Stimulated activated CD8-positive, alpha-beta memory T cell treated with anti-CD3 and anti-CD28 coated beads, Interleukin-7, amount 100 ng/mL, for 24 hours (primary cell): ENCODE measurements around the gene YIPF5.

Source experiments
- DNase-seq: peaks from one replicate; pipeline ENCODE4 v3.0.0-alpha.2; 2020; ENCODE audit warnings: low read depth

The YIPF5 gene

GRCh38 chr5:144179226-144179625 lies 8.8 kb upstream of the YIPF5 start:
- no peak for DNase-seq

GRCh38 chr5:144177548-144177947 lies 7.1 kb upstream of the YIPF5 start:
- no peak for DNase-seq

- no peak for DNase-seq
Observed at GRCh38 chr5:144173766-144174165, 3.3 kb upstream of the YIPF5 start.

- DNase-seq = no peak
Observed at GRCh38 chr5:144169904-144170275, 569 bp downstream of the YIPF5 start.

- no peak for DNase-seq
Observed at GRCh38 chr5:144167998-144168397, 2.5 kb downstream of the YIPF5 start.

- no peak for DNase-seq
Observed at GRCh38 chr5:144166696-144167095, 3.8 kb downstream of the YIPF5 start.

- no peak for DNase-seq
Observed at GRCh38 chr5:144162686-144163085, 7.8 kb downstream of the YIPF5 start.

GRCh38 chr5:144156767-144157171 lies 13.7 kb downstream of the YIPF5 start:
- DNase-seq = no peak

GRCh38 chr5:144151026-144151425 lies 19.4 kb downstream of the YIPF5 start:
- no peak for DNase-seq

- DNase-seq = no peak
Observed at GRCh38 chr5:144144956-144145751, 25.3 kb downstream of the YIPF5 start.

GRCh38 chr5:144143625-144144024 lies 26.8 kb downstream of the YIPF5 start:
- DNase-seq = no peak

GRCh38 chr5:144142824-144143162 lies 27.7 kb downstream of the YIPF5 start:
- DNase-seq = no peak

GRCh38 chr5:144142139-144142823 lies 28.2 kb downstream of the YIPF5 start:
- DNase-seq = no peak

GRCh38 chr5:144141585-144141984 lies 28.9 kb downstream of the YIPF5 start:
- DNase-seq = no peak

- DNase-seq = no peak
Observed at GRCh38 chr5:144139586-144139985, 30.9 kb downstream of the YIPF5 start.

GRCh38 chr5:144135113-144135762 lies 35.2 kb downstream of the YIPF5 start:
- no peak for DNase-seq

GRCh38 chr5:144134194-144134826 lies 36.1 kb downstream of the YIPF5 start:
- no peak for DNase-seq

GRCh38 chr5:144133050-144133633 lies 37.3 kb downstream of the YIPF5 start:
- no peak for DNase-seq

GRCh38 chr5:144131261-144131660 lies 39.2 kb downstream of the YIPF5 start:
- no peak for DNase-seq

- no peak for DNase-seq
Observed at GRCh38 chr5:144130306-144130705, 40.2 kb downstream of the YIPF5 start.

GRCh38 chr5:144128844-144129243 lies 41.6 kb downstream of the YIPF5 start:
- DNase-seq = no peak

GRCh38 chr5:144126707-144127106 lies 43.8 kb downstream of the YIPF5 start:
- no peak for DNase-seq
